T-helper 2 cell (primary cell): ENCODE data around the gene SLC2A6.

ENCODE experiments used
- DNase-seq, 5 experiments: peaks; one replicate each; pipeline versions ENCODE4 v3.0.0 to v3.0.0-alpha.2; 2012 to 2022
- total RNA-seq, 2 donors: gene quantifications; one replicate each; lab custom pipeline; 2026; lab: John Stamatoyannopoulos, UW

The SLC2A6 gene, protein sequence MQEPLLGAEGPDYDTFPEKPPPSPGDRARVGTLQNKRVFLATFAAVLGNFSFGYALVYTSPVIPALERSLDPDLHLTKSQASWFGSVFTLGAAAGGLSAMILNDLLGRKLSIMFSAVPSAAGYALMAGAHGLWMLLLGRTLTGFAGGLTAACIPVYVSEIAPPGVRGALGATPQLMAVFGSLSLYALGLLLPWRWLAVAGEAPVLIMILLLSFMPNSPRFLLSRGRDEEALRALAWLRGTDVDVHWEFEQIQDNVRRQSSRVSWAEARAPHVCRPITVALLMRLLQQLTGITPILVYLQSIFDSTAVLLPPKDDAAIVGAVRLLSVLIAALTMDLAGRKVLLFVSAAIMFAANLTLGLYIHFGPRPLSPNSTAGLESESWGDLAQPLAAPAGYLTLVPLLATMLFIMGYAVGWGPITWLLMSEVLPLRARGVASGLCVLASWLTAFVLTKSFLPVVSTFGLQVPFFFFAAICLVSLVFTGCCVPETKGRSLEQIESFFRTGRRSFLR
- 3.0 to 5.6 reads per million in 2 donors for total RNA-seq

DNA sequence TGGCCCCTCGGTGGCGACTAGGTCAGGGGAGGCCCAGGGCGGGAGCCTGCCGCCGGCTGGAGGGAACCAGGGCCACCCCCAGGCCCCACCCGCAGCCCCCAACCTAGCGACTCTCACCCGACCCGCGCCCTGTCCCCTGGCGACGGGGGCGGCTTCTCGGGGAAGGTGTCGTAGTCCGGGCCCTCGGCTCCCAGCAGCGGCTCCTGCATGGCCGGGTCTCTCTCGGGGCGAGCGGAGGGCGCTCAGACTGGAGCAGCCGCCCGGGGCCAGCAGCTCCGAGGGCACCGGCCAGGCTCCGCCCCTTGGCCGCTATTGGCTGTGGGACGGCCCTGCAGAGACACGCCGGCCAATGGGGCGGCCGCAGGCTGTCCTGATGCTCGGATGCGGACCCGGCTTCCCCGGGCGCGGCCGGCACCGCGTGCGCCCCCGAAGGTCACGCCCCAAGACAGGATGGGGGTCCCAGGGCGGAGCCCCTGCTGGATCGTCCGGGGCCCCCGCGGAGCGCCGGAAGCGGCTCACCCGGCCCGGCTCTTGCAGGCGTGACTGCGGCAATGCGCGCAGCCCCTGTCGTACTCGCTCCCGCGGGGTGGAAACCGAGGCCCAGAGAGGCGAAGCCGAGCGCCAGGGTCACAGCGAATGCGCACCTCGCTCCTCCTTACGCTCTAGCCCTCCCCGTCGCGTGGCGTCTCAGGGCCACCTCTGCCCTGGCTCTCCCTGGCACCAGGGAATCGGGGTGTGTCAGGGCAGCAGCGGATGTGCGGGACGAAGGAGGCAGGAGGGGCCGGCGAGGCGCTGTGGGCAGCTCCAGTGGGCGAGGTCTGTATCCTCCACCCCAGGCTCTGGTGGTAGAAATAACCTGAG is at the start of gene SLC2A6:
SLC2A6 (minus strand) TSS at position 249 of the 861 bp plus-strand sequence; CDS start at position 209, 40 bp downstream.
- DNase-seq, result peak; percentile 65 to 79 (median 76)

DNA sequence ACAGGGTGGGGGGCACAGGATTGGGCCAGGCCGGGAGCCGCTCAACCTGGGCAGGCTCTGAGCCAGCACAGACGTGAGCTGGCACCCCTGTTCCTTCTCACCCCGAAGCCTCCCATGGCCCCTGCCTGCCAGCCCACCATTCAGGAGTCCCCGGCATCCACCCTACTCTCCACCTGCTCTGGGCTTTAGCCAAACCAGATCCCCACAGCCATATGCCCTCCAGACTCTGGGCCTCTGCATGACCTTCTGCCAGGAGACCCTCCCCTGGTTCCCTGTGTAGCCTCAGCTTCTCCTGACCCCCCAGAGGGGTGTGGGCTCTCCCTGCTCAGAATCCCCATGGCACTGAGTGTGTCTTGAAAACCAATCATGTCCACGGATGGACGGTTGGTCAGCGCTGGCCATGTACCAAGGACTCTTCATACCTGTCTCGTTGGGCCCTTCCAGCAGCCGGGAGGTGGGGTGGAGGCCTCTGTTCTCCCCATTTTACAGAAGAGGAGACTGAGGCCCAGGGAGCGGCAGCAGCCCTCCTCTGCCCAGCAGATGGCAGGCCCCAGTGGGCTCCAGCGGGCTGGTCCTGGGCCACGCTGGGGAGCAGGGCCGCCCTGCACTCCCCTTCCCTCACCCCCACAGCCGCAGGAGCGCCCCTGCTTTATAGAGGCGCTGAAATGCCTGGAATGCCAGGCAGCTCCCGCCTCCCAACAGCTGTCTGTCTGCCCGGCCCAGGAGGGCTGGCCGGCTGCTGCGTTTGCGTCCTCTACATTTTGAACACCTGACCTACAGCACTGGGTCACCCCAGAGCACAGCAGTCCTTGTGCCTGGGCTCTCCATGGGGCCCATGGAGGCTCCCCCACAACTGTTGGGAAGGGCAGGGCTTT is 49.3 kb upstream of the SLC2A6 start:
- no peak for DNase-seq

DNA sequence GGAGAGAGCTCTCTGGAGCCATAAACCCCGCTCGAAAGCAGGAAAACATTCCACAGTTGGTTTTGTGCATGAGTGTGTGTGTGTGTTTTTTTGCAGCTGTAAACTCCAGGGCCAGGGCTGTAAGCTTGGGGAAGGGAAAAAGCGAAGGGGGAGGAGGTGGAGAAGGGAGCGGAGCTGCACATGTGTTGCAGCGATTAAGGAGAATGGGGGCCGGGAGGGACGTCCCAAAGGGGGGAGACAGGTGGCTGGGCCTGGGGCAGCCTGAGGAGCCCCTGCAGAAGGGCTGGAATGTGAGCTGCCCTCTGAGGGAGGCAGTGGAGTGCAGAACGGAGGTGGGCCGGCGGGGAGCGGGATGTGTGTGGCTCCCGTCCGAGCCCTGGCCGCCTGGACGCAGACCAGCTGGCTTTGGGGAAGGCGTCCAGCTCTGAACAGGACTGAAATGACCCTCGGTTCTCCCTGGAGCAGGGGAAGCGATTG is 48.6 kb upstream of the SLC2A6 start:
- DNase-seq, result no peak

GRCh38 chr9:133526721-133527321 is 47.9 kb upstream of the SLC2A6 start:
- DNase-seq, result no peak

- no peak for DNase-seq
Measured at GRCh38 chr9:133525677-133526076, 46.8 kb upstream of the SLC2A6 start.

DNA sequence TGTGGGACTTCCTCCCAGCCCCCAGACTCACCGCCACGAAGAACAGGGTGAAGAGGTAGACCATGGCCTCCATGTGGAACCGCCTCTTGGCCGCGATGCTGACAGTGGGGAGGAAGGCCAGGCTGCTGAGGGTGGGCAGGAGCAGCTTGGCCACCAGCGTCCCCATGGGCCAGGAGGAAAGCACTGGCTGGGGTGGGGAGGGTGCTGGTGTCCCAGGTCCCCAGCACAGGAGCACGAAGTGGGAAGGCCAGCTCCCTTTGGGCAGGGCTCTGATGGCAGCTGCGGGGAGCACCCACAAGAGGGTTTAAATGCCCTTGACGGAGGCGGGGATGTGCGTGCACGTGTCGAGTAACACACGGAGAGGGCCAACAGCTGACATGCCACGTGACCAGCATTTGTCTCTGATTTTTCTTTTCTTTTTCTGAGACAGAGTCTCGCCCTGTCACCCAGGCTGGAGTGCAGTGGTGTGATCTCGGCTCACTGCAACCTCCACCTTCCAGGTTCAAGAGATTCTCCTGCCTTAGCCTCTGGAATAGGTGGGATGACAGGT is 45.9 kb upstream of the SLC2A6 start, which contains the start of gene MYMK:
MYMK (minus strand) TSS at position 281 of the 550 bp plus-strand sequence; CDS start at position 166, 115 bp downstream.
- no peak for DNase-seq

DNA sequence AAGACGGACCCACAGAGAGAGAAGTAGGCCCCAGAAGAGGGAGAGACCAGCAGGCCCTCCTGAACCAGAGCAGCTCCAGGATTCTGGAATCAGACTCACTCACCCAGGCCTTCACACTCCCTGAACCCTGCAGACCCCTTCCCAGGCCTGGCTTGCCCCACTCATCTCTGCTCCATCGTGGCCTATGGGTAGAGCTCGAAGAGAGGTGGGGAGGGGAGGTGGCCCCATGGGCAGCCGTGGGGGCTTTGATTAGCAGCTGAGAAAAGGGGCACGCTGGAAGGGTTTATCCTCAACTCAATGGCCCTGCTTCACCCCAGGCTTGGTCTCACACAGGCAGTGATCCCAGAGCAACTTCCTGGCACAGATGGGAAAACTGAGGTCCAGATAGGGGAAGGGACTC is 45.2 kb upstream of the SLC2A6 start:
- no peak for DNase-seq

DNA sequence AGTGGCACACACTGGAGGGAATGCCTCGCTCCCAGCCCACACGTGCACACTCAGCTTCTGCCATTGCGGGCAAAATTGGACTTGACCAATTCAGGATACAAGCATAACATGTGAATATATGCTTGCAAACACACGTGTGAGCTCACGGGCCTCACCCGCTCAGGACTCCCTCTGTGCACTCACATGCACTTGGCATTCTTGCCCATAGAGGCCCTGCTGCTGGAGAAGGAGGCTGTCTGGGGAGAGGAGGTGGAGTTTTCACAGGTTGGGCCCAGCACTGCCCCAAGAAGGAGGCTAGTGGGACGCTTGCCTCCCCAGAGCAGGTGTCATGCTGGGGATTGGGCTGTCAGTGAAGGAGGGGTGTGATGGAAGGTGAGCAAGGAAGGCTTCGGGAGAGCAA is 44.2 kb upstream of the SLC2A6 start:
- no peak for DNase-seq

DNA sequence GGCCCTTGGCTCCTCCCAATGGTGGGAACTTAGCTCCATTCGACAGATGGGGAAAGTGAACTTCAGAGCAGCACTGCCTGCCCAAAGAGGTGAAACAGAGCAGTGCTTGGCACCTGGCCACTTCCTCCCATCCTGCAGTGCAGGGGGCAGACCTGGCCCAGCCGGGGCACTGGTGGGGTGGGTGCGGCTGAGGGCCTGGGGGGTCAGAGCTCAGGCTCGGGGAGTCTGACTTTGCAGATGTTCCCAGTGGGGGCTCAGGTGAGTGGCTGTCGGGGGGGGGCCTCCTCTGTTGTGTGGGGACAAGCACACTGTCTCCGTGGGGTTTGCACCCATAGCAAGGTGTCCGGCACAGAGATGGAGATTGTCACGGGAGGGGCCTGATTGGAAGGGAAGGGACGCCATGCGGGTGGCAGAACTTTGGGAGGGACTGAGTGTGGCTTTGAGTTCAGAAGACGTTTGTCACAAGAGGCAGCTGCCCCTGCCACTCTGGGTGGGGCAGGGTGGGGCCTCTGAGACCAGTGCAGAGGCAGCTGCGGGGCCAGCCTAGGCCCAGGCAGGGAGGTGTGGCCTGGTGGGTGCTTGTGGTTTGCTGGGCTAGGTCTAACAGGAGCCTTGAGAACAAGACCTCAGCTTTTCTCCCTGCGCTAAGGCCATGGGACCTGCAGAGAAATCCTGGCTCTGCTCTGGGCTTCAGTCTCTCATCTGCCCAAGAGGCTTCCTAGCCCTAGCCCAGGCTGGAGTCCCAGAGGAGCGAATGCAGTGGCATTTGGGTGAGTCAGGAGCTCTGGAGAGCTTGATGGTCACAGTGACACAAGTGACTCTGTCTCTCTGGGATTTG is 43.4 kb upstream of the SLC2A6 start:
- DNase-seq, result no peak

DNA sequence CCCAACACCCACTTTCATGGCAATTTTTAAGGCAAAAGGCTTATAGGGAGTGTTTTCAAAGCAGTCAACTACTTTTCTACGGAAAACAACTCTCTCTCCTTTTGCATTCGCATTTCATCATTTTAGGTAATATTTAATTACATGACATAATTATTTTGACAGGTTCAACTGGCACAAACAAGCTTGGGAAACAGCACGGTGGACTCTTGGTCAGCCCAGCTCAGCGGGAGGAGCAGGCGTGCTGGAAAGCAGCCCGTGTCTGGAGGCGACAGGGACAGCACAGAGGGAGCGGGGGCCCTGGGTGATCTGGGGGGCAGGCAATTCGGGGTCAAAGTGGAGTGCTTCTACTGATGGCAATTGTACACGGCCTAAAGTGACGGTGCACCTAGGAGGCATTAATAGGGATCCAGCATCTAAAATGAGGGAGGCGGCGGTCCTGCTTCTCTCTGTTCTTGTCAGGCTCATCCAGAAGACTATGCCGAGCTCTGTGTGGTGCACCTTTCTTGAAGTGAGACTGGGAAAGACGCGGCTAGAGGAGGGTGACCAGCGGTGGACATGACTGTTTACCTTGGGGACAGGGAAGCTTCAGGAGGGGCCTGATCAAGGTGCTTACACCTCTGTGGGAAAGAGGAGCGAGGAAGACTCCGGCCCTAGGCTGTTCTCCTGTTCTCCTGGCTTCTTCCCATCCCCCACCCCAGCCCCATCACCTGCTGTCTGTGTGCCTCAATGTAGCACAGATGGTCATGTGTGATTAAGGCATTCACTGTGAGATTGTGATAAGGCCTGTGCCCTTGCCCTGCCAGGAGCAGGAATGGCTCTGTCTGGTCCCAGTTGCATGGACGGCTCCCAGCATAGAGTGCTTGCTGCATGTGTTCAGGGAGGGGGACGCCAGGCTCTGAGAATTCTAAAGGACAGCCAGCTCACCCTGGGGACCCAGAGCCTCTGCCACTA is 42.5 kb upstream of the SLC2A6 start:
- DNase-seq, result no peak

DNA sequence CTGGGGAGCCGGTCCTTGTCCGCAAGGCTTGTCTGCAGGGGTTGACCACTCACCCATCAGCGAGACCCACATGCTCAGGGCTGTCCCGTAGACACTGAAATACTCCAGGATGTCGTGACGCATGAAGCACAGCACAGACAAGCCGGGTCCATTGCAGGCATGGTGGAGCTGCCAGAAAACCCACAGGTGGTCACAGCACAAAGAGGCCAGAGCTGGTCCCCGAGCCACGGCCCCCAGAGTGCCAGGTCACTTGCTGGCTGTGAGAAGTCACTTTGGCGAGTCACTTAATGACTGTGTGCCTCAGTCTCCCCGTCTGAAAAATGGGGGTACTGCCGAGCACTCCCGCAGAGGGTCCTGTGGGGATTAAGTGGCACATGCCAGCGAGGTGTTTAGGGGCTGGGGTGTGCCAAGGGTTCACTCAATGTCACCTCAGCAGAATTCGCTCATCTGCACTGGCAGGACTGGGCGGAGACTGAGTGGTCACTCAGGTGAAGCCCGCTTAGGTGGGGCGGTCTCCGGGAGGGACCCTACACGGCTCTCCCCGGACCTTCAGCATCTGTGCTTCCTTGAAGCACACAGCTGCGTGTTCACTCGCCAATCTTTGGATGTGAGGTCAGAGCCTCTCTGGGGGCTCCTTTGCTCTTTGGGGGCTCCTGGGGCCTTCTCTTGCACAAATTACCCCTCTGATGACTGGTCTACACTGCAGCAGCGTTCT is 41.4 kb upstream of the SLC2A6 start:
- no peak for DNase-seq

DNA sequence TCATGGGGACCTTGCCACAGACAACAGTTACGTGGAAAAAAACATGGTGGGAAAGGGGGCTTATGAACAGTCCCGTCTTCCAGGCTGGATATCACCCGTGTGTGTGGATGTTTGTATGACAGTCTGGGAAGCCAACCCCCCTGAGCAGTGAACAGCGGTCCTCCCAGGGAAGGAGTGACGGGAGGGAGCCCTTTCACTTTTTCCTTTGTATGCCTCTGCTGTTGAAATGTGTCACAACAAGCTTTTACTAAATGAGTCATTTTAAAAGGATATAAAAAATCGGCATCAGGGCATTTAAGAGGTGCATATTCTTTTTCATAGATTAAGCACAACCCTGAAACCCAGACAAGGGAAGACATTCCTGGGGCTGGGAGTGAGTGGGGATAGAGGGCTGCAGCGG is 40.8 kb upstream of the SLC2A6 start:
- DNase-seq, result no peak

DNA sequence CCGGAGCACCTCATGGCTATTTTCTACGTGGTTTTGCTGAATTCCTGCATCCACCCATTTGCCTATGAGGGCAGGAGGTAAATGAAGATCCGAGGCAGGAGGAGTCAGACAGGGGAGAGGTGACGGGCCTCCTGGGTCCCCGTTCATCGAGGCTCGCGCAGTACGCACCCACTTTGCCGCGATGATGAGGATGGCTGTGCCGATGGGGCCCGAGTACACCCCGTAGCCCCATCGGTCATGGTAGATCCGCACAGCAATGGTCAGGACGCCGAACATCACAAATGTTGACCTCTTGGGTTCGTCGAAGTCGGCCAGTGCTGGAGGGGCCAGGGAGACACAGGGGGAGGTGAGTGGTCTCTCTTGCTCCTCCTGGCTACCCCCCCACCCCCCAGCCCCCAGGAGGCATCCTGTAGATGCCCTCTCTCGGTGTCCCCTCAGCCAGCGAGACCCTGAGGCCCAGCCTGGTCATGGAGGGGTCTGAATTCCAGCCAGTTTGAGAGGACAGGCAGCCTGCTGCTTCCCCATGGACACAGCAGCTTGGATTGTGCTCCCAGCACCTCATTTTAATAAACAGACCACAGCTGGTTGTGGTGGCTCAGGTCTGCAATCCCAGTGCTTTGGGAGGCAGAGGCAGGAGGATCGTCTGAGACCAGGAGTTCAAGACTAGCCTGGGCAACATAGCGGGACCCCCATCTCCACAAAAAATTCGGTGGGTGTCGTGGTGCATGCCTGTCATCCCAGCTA is 40.0 kb upstream of the SLC2A6 start:
- DNase-seq, result no peak

- no peak for DNase-seq
Measured at GRCh38 chr9:133518200-133518599, 39.3 kb upstream of the SLC2A6 start.

DNA sequence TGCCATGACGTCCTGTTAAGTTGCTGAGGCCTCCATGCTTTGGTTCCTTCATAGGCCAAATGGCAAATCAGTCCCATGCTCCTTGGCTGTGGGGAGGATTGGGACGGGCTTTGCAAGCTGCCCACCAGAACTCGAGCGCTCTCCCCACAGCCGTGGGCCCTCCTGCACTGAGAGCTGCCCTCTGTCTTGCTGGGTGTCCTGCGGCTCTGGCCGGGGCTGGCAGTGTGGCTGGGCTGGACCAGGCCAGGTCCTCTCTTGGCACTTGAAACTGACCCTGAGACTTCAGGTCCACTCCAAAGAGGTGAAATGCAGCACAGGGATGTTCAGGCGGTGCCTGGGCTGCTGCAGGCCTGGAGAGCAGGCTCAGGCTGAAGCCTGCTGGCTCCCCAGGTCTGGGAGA is 38.8 kb upstream of the SLC2A6 start:
- no peak for DNase-seq

- DNase-seq, result no peak
Measured at GRCh38 chr9:133516961-133517350, 38.1 kb upstream of the SLC2A6 start.

- no peak for DNase-seq
Measured at GRCh38 chr9:133516256-133516960, 37.5 kb upstream of the SLC2A6 start.
